Muscle layer of colon (tissue), 2 donors: Measurements from ENCODE around the gene DENND6B.

ENCODE experiments used
- H3K27ac ChIP-seq: one replicate; pipeline ENCODE4 v1.7.0; 2013; ENCODE audit warnings: low read depth, mild to moderate bottlenecking, low read length, moderate library complexity
- H3K27me3 ChIP-seq, 2 donors: one replicate each; pipeline ENCODE4 v1.7.0; 2013; ENCODE audit warnings: low read length in 2 of 2, mild to moderate bottlenecking in 2 of 2; ENCODE audit not compliant: insufficient read depth in 2 of 2, control insufficient read depth in 1 of 2
- H3K36me3 ChIP-seq: one replicate; pipeline ENCODE4 v1.7.0; 2013; ENCODE audit warnings: mild to moderate bottlenecking, low read length; ENCODE audit not compliant: insufficient read depth
- H3K4me1 ChIP-seq: one replicate; pipeline ENCODE4 v1.7.0; 2013; ENCODE audit warnings: mild to moderate bottlenecking, low read length; ENCODE audit not compliant: insufficient read depth
- H3K4me3 ChIP-seq, 2 donors: one replicate each; pipeline ENCODE4 v1.7.0; 2013; ENCODE audit warnings: low read length in 2 of 2, low read depth in 1 of 2, mild to moderate bottlenecking in 1 of 2, moderate library complexity in 1 of 2
- H3K9ac ChIP-seq: one replicate; pipeline ENCODE4 v1.7.0; 2013; ENCODE audit warnings: low read length
- H3K9me3 ChIP-seq: one replicate; pipeline ENCODE4 v1.7.0; 2013; ENCODE audit warnings: mild to moderate bottlenecking, low read length
- donor health status: abdominal sarcoma.
- donor health status: Adenocarcinoma of cecum.

Gene DENND6B

GRCh38 chr22:50262460-50262911, 64.3 kb downstream of the DENND6B start:
- H3K9ac ChIP-seq = no peak overlapping the region
- no peaks in the 10 kb centered on the region for H3K4me1 ChIP-seq
- H3K27me3 ChIP-seq = peaks cover 11 to 57% of the 10 kb centered on the region in 2 donors
- H3K27ac ChIP-seq = no peak overlapping the region
- no peak overlapping the region for H3K4me3 ChIP-seq
- H3K9me3 ChIP-seq = no peaks in the 10 kb centered on the region
- H3K36me3 ChIP-seq = no peaks in the 10 kb centered on the region

GRCh38 chr22:50261615-50262459, 65.0 kb downstream of the DENND6B start, which contains the start of gene MAPK12:
MAPK12 (minus strand) TSS chr22:50261683; CDS start chr22:50261509, 174 bp downstream.
- no peak within 1 kb of the TSS for H3K9ac ChIP-seq
- H3K4me3 ChIP-seq = no peak within 1 kb of the TSS
- peaks cover 11 to 59% of the 10 kb centered on the region in 2 donors for H3K27me3 ChIP-seq
- no peaks in the 10 kb centered on the region for H3K9me3 ChIP-seq
- H3K27ac ChIP-seq = no peak within 1 kb of the TSS
- H3K4me1 ChIP-seq = no peaks in the 10 kb centered on the region
- H3K36me3 ChIP-seq = no peaks in the 10 kb centered on the region

GRCh38 chr22:50260801-50261614, 65.8 kb downstream of the DENND6B start:
- H3K4me3 ChIP-seq = no peak overlapping the region
- H3K9ac ChIP-seq = no peak overlapping the region
- no peak overlapping the region for H3K27ac ChIP-seq
- no peaks in the 10 kb centered on the region for H3K9me3 ChIP-seq
- H3K27me3 ChIP-seq = peaks cover 11 to 54% of the 10 kb centered on the region in 2 donors
- no peaks in the 10 kb centered on the region for H3K4me1 ChIP-seq
- no peaks in the 10 kb centered on the region for H3K36me3 ChIP-seq

GRCh38 chr22:50260434-50260800, 66.4 kb downstream of the DENND6B start:
- Histone ChIP-seq H3K36me3 (no peaks in the 10 kb centered on the region), H3K27me3 (peaks cover 11 to 48% of the 10 kb centered on the region in 2 donors), H3K4me1 (no peaks in the 10 kb centered on the region), H3K9me3 (no peaks in the 10 kb centered on the region), H3K27ac (no peak overlapping the region), H3K9ac (no peak overlapping the region), H3K4me3 (no peak overlapping the region)

GRCh38 chr22:50259302-50259701, 67.5 kb downstream of the DENND6B start:
- Histone ChIP-seq H3K27me3 (peaks cover 11 to 47% of the 10 kb centered on the region in 2 donors), H3K9ac (no peak overlapping the region), H3K27ac (no peak overlapping the region), H3K4me3 (no peak overlapping the region), H3K36me3 (no peaks in the 10 kb centered on the region), H3K4me1 (no peaks in the 10 kb centered on the region), H3K9me3 (no peaks in the 10 kb centered on the region)
